OCI-LY7 (cell line): ENCODE data around the gene IL11. TPM values are rescaled to one million over a fixed set of nuclear protein-coding genes. Genes with fewer than 3 reads are reported as not detected.

Source experiments
- BruUV-seq: library from RNA; stranded (reverse); fragments of 400-500 nt; replicated peaks from 2 replicates; lab custom pipeline; 2021; lab: Mats Ljungman, UMichigan
- CTCF ChIA-PET: fragments of 300-600 bp; sonication (Branson Sonifier 250); formaldehyde crosslinking; loops from one replicate; lab custom pipeline; 2022; ENCODE audit warnings: antibody characterized with exemption; ENCODE audit not compliant: unreplicated experiment; lab: Charles Lee
- POLR2A ChIA-PET: fragments of 300-600 bp; sonication (Branson Sonifier 250); formaldehyde crosslinking; loops from one replicate; lab custom pipeline; 2022; ENCODE audit warnings: antibody characterized with exemption; lab: Charles Lee
- DNase-seq: peaks from one replicate; pipeline ENCODE4 v3.0.0-alpha.2; 2015; ENCODE audit warnings: low spot score
- H2AFZ ChIP-seq: fragments of 200-600 bp; sonication (generic), shearing (Covaris generic); 2 replicates; pipeline ENCODE4 v1.6.1; 2014; ENCODE audit warnings: mild to moderate bottlenecking, antibody characterized with exemption, low read length, moderate library complexity
- H3K27ac ChIP-seq: fragments of 200-600 bp; sonication (generic); 2 replicates; pipeline ENCODE4 v1.5.1; 2014; ENCODE audit warnings: mixed run types, low read depth, mild to moderate bottlenecking, moderate library complexity, low read length, inconsistent platforms; ENCODE audit not compliant: poor library complexity, severe bottlenecking
- H3K36me3 ChIP-seq: fragments of 200-600 bp; sonication (generic); 2 replicates; pipeline ENCODE4 v1.6.1; 2014; ENCODE audit warnings: mild to moderate bottlenecking, antibody characterized with exemption, low read length, moderate library complexity, mixed read lengths; ENCODE audit not compliant: insufficient read depth
- H3K4me1 ChIP-seq: fragments of 200-600 bp; sonication (generic); 2 replicates; pipeline ENCODE4 v1.5.1; 2014; ENCODE audit warnings: mild to moderate bottlenecking, low read length; ENCODE audit not compliant: insufficient read depth, poor library complexity, severe bottlenecking
- H3K4me2 ChIP-seq: fragments of 200-600 bp; sonication (generic); 2 replicates; pipeline ENCODE4 v1.6.1; 2014; ENCODE audit warnings: mild to moderate bottlenecking, low read length
- H3K4me3 ChIP-seq: fragments of 200-600 bp; sonication (generic); 2 replicates; pipeline ENCODE4 v1.5.1; 2014; ENCODE audit warnings: mild to moderate bottlenecking, low read depth, low read length; ENCODE audit not compliant: poor library complexity, severe bottlenecking
- H3K79me2 ChIP-seq: fragments of 200-600 bp; sonication (generic); 2 replicates; pipeline ENCODE4 v1.6.1; 2016; ENCODE audit warnings: low read depth, mild to moderate bottlenecking, low read length, moderate library complexity, mixed read lengths; ENCODE audit not compliant: insufficient read depth
- H3K9me2 ChIP-seq: fragments of 200-600 bp; sonication (generic); 2 replicates; pipeline ENCODE4 v1.6.1; 2016; ENCODE audit warnings: mild to moderate bottlenecking, low read length, mixed read lengths; ENCODE audit not compliant: insufficient read depth
- H3K9me3 ChIP-seq: fragments of 200-600 bp; sonication (generic); 2 replicates; pipeline ENCODE4 v1.6.1; 2014; ENCODE audit warnings: mild to moderate bottlenecking, mixed run types, low read length, mixed read lengths
- H4K20me1 ChIP-seq: fragments of 200-600 bp; sonication (generic); 2 replicates; pipeline ENCODE4 v1.6.1; 2014; ENCODE audit warnings: mild to moderate bottlenecking, antibody characterized with exemption, low read length, moderate library complexity, mixed read lengths; ENCODE audit not compliant: insufficient read depth
- CTCF ChIP-seq: fragments of 200-600 bp; sonication (generic); conservative IDR thresholded peaks from 2 replicates; pipeline ENCODE4 v1.5.1; 2014; ENCODE audit warnings: mild to moderate bottlenecking, antibody characterized with exemption, low read length, moderate library complexity, mixed read lengths
- EZH2phosphoT487 ChIP-seq: fragments of 200-600 bp; sonication (generic); IDR thresholded peaks from 2 replicates; pipeline ENCODE4 v1.6.1; 2018; ENCODE audit warnings: low read depth, borderline replicate concordance, mild to moderate bottlenecking, mixed run types, antibody characterized with exemption, low read length, moderate library complexity, mixed read lengths
- intact Hi-C: fragments of 100-400 bp; cut with micrococcal nuclease; formaldehyde crosslinking; loops from one replicate; pipeline ENCODE4 v1.10.0; 2022; ENCODE audit not compliant: unreplicated experiment
- total RNA-seq, 2 experiments: library from RNA; depleted of rRNA in 1 of 2; stranded (reverse); fragments of >200 nt in 1 of 2; shearing (Covaris generic) in 1 of 2; gene quantifications; 2 replicates each; pipeline ENCODE4 v1.2.3, GENCODE V29; 2014 to 2022

The IL11 gene
- total RNA-seq, 2 experiments from 2014 or later = 0.32 to 0.46 TPM

GRCh38 chr19:55320844-55321419, 49.3 kb downstream of the IL11 start:
- H3K27ac ChIP-seq = no peak overlapping the region
- BruUV-seq = no TSS peak
- no peak overlapping the region for H3K4me3 ChIP-seq
- H3K4me1 ChIP-seq = peaks cover 11% of the 10 kb centered on the region
- no peaks in the 10 kb centered on the region for H3K79me2 ChIP-seq
- no peaks in the 10 kb centered on the region for H4K20me1 ChIP-seq
- TF ChIP-seq EZH2phosphoT487 = no peak
- TF ChIP-seq CTCF = no peak
- intact Hi-C loops = no loop called here
- H3K36me3 ChIP-seq = no peaks in the 10 kb centered on the region
- no peak overlapping the region for H3K4me2 ChIP-seq
- H3K9me3 ChIP-seq = no peaks in the 10 kb centered on the region
- DNase-seq = no peak
- CTCF ChIA-PET = no interaction called here
- POLR2A ChIA-PET = no interaction called here
- H2AFZ ChIP-seq = no peak overlapping the region
- H3K9me2 ChIP-seq = no peaks in the 10 kb centered on the region

DNA sequence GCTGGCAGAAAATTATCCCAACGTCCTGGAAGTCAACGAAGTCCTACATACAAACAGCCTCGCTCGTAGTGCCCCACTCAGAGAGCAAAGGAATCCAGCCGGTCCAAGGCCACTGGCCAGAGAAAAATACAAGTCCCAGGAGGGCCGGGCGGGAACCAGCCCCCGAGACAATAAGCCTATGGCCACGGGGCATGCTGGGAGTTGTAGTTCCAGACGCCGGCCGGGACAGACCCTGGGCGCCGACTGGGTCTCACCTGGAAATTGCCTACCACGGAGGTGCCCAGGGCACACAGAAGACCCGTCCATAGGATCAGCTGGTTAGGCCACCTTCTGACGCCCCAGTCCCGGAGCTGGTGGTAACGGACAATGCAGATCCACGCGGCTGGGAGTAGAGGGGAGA, 50.5 kb downstream of the IL11 start:
- TF ChIP-seq CTCF (no peak), EZH2phosphoT487 (no peak)
- no peaks in the 10 kb centered on the region for H3K9me3 ChIP-seq
- intact Hi-C loops = no loop called here
- no peaks in the 10 kb centered on the region for H3K79me2 ChIP-seq
- H4K20me1 ChIP-seq = no peaks in the 10 kb centered on the region
- no peaks in the 10 kb centered on the region for H3K9me2 ChIP-seq
- no TSS peak for BruUV-seq
- no peak overlapping the region for H3K27ac ChIP-seq
- no peaks in the 10 kb centered on the region for H3K36me3 ChIP-seq
- H3K4me2 ChIP-seq = 0 out of 2 replicates have a peak overlapping the region, but pooled peaks have one; percentile 10
- peaks cover 11% of the 10 kb centered on the region for H3K4me1 ChIP-seq
- CTCF ChIA-PET = no interaction called here
- POLR2A ChIA-PET = no interaction called here
- no peak overlapping the region for H3K4me3 ChIP-seq
- DNase-seq = peak; percentile 72
- H2AFZ ChIP-seq = no peak overlapping the region

DNA sequence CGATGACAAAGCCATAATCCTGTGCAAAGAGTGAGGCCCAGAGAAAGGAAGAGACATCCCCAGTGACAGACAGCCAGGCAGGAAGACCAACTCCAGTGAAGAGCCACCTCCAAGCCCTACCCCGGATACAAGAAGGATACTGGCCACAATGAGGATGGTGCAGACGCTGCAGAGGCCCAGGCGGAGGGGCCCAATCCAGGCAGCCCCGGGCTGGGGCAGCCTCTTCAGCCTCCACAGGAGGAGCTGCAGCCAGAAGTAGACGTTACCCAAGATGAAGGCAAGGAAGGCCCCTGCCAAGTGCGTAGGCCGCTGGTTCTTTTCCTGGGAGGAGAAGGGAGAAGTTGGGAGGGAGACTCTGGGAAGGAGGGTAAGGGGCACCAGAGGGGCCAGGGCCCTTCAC, 53.6 kb downstream of the IL11 start:
- ChIA-PET CTCF (no interaction called here), POLR2A (interaction anchor here (0.6 kb wide), 1 partner anchor 9 kb away, joined by 3 read pairs; no protein-coding TSS in a partner anchor)
- no peak overlapping the region for H3K4me3 ChIP-seq
- H3K9me2 ChIP-seq = no peaks in the 10 kb centered on the region
- H3K36me3 ChIP-seq = no peaks in the 10 kb centered on the region
- no peak for DNase-seq
- no peak overlapping the region for H3K27ac ChIP-seq
- intact Hi-C loops = no loop called here
- H3K4me2 ChIP-seq = no peak overlapping the region
- BruUV-seq = no TSS peak
- H3K4me1 ChIP-seq = no peaks in the 10 kb centered on the region
- H4K20me1 ChIP-seq = no peaks in the 10 kb centered on the region
- H3K9me3 ChIP-seq = no peaks in the 10 kb centered on the region
- TF ChIP-seq EZH2phosphoT487 (no peak), CTCF (no peak)
- H3K79me2 ChIP-seq = no peaks in the 10 kb centered on the region
- H2AFZ ChIP-seq = no peak overlapping the region
